22Rv1 (cell line): ENCODE data around the gene EML3.

Experiments
- ZFX ChIP-seq: fragments of 450-650 bp; IDR thresholded peaks from 2 replicates; pipeline ENCODE4 v1.6.1; 2017; ENCODE audit warnings: antibody characterized with exemption, borderline replicate concordance
- TF ChIP-seq, protein P1 (sequence below): fragments of 450-650 bp; IDR thresholded peaks from 2 replicates; pipeline ENCODE4 v1.5.1; 2017; ENCODE audit warnings: mild to moderate bottlenecking

GRCh38 chr11:62646825-62647608 lies 34.4 kb upstream of the EML3 start:
- TF ChIP-seq, protein P1, sequence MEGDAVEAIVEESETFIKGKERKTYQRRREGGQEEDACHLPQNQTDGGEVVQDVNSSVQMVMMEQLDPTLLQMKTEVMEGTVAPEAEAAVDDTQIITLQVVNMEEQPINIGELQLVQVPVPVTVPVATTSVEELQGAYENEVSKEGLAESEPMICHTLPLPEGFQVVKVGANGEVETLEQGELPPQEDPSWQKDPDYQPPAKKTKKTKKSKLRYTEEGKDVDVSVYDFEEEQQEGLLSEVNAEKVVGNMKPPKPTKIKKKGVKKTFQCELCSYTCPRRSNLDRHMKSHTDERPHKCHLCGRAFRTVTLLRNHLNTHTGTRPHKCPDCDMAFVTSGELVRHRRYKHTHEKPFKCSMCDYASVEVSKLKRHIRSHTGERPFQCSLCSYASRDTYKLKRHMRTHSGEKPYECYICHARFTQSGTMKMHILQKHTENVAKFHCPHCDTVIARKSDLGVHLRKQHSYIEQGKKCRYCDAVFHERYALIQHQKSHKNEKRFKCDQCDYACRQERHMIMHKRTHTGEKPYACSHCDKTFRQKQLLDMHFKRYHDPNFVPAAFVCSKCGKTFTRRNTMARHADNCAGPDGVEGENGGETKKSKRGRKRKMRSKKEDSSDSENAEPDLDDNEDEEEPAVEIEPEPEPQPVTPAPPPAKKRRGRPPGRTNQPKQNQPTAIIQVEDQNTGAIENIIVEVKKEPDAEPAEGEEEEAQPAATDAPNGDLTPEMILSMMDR, result no peak
- no peak for TF ChIP-seq ZFX
